A673 (cell line): ENCODE measurements around the gene UNK.

Source experiments
- CTCF ChIP-seq: fragments of 300-800, 200-600 bp; sonication (generic); conservative IDR thresholded peaks from 2 replicates; pipeline ENCODE4 v1.5.1; 2017; ENCODE audit warnings: low read depth, mild to moderate bottlenecking, antibody characterized with exemption, low read length, moderate library complexity, mixed read lengths
- EZH2 ChIP-seq: fragments of 200-600 bp; sonication (generic); IDR thresholded peaks from 2 replicates; pipeline ENCODE4 v1.6.1; 2017; ENCODE audit warnings: borderline replicate concordance, low read depth, mild to moderate bottlenecking, mixed read lengths, antibody characterized with exemption, low read length; ENCODE audit not compliant: poor library complexity, severe bottlenecking

GRCh38 chr17:75755990-75756389, 28.6 kb upstream of the UNK start:
- TF ChIP-seq CTCF = no peak
- TF ChIP-seq EZH2 = no peak
